ENCODE results near the gene EHD4.

- TF ChIP-seq CTCF (IDR thresholded peaks at IDR 0.05; ENCODE audit: borderline replicate concordance, extremely low read depth, low read length, poor library complexity, severe bottlenecking) = no peak
- TF ChIP-seq EZH2 (IDR thresholded peaks at IDR 0.05; ENCODE audit: borderline replicate concordance, low read depth, low read length, severe bottlenecking) = no peak
These were observed 75.0 kb downstream of the EHD4 start for GRCh38 chr15:41897363-41897799.

Measured in DND-41 (cell line).